Superior temporal gyrus (tissue), 1 donor: ENCODE data around the gene PTCH2.
"Not testable (repeated sequence)": the region's sequence is repeated elsewhere in the genome, so short reads cannot be mapped to it uniquely, and the experiment has no call there.

Experiments used
- DNase-seq: peaks from one replicate; pipeline ENCODE4 v3.0.0-alpha.2; 2016; ENCODE audit errors: extremely low spot score

The PTCH2 gene

GRCh38 chr1:44803312-44804095, 39.5 kb downstream of the PTCH2 start:
- DNase-seq, result no peak

- no peak for DNase-seq
Observed at GRCh38 chr1:44803062-44803311, 40.1 kb downstream of the PTCH2 start.

- no peak for DNase-seq
Observed at GRCh38 chr1:44802306-44803061, 40.6 kb downstream of the PTCH2 start.

- no peak for DNase-seq
Observed at GRCh38 chr1:44801491-44802305, 41.4 kb downstream of the PTCH2 start.

GRCh38 chr1:44799770-44800584, 43.1 kb downstream of the PTCH2 start, which contains the start of gene PLK3:
Gene PLK3 (plus strand): TSS chr1:44800377. CDS start chr1:44800464, 87 bp downstream.
- DNase-seq, result peak; percentile 96

- DNase-seq, result no peak
Observed at GRCh38 chr1:44798481-44799365, 44.3 kb downstream of the PTCH2 start.

- not testable (repeated sequence) for DNase-seq
Observed at GRCh38 chr1:44797886-44798285, 45.2 kb downstream of the PTCH2 start.

- DNase-seq, result no peak
Observed at GRCh38 chr1:44792736-44793502, 50.1 kb downstream of the PTCH2 start.

- no peak for DNase-seq
Observed at GRCh38 chr1:44790968-44791801, 51.9 kb downstream of the PTCH2 start.

GRCh38 chr1:44788120-44788860, 54.8 kb downstream of the PTCH2 start, which contains the start of gene BEST4:
Gene BEST4 (minus strand): TSS chr1:44788170. CDS start chr1:44787705, 465 bp downstream.
- no peak for DNase-seq

GRCh38 chr1:44787506-44787905, 55.5 kb downstream of the PTCH2 start:
- DNase-seq, result no peak

GRCh38 chr1:44786841-44787426, 56.1 kb downstream of the PTCH2 start:
- no peak for DNase-seq

GRCh38 chr1:44786138-44786840, 56.8 kb downstream of the PTCH2 start:
- no peak for DNase-seq

GRCh38 chr1:44785501-44786137, 57.4 kb downstream of the PTCH2 start:
- DNase-seq, result no peak

- no peak for DNase-seq
Observed at GRCh38 chr1:44785029-44785380, 58.0 kb downstream of the PTCH2 start.
